Stomach (tissue), 9 donors: ENCODE results near the gene LYSMD4. TPM values are rescaled to one million over a fixed set of nuclear protein-coding genes. Genes with fewer than 3 reads are reported as not detected.

Experiments used
- DNase-seq, 2 donors: peaks; one replicate each; pipeline versions ENCODE4 v3.0.0 to v3.0.0-alpha.2; 2013 to 2019
- H3K27ac ChIP-seq, 5 donors: fragments of 200-600 bp in 4 of 5; sonication (generic) in 4 of 5; one replicate each; pipeline ENCODE4 v1.5.1; 2013 to 2019; ENCODE audit warnings: mild to moderate bottlenecking in 1 of 5, moderate library complexity in 1 of 5
- H3K27me3 ChIP-seq, 3 donors: fragments of 200-600 bp; sonication (generic); one replicate each; pipeline ENCODE4 v1.5.1; 2017 to 2019; ENCODE audit warnings: mixed run types in 1 of 3
- H3K36me3 ChIP-seq, 4 donors: fragments of 200-600 bp; sonication (generic); 1 replicate in 3 of 4; 2 replicates in 1 of 4; pipeline ENCODE4 v1.5.1; 2016 to 2019
- H3K4me1 ChIP-seq, 4 donors: fragments of 200-600 bp; sonication (generic); one replicate each; pipeline ENCODE4 v1.5.1; 2016 to 2019
- H3K4me3 ChIP-seq, 4 donors: fragments of 200-600 bp; sonication (generic) in 3 of 4; one replicate each; pipeline ENCODE4 v1.5.1; 2016 to 2019; ENCODE audit warnings: mild to moderate bottlenecking in 1 of 4
- H3K9me3 ChIP-seq, 4 donors: fragments of 200-600 bp; sonication (generic); one replicate each; pipeline ENCODE4 v1.5.1; 2016 to 2019
- EP300 ChIP-seq: sonication (generic); formaldehyde crosslinking; IDR thresholded peaks from one replicate; pipeline ENCODE4 v1.6.1; 2017; ENCODE audit warnings: antibody characterized with exemption
- POLR2A ChIP-seq, 4 donors: fragments of 450-650 bp; IDR thresholded peaks; one replicate each; pipeline ENCODE4 v1.6.1; 2016; ENCODE audit warnings: antibody characterized with exemption in 4 of 4, control low read depth in 2 of 4, mild to moderate bottlenecking in 1 of 4, moderate library complexity in 1 of 4
- POLR2AphosphoS5 ChIP-seq, 3 donors: sonication (generic); formaldehyde crosslinking; IDR thresholded peaks; one replicate each; pipeline ENCODE4 v1.6.1; 2016; ENCODE audit warnings: antibody characterized with exemption in 3 of 3
- WGBS, 5 donors: extraction: QIAGEN DNeasy Blood & Tissue Kit in 3 of 5; methylation state at CpG; one replicate each; pipeline versions ENCODE4 v1.1.5 to v1.1.7; 2013 to 2018; 5-methylcytosine and 5-hydroxymethylcytosine counted together
- intact Hi-C: fragments of 100-400 bp; cut with DNase I; formaldehyde crosslinking; loops from one replicate; pipeline ENCODE4 v1.15.1; 2023; ENCODE audit warnings: low total_unique reads
- polyA plus RNA-seq, 3 donors: library from polyadenylated mRNA; stranded (reverse); fragments of 200-250 nt; gene quantifications; one replicate each; pipeline ENCODE4 v1.2.3, GENCODE V29; 2013
- total RNA-seq, 5 donors: library from RNA; depleted of rRNA; stranded (reverse); fragments of >200 nt; gene quantifications; one replicate each; pipeline versions ENCODE4 v1.1.0 to v1.2.3, GENCODE V29; 2014 to 2016
- TF ChIP-seq, protein P1 (sequence below), 7 experiments: fragments of 450-650 bp in 4 of 7; fragments of 200-600 bp in 3 of 7; sonication (generic) in 3 of 7; IDR thresholded peaks; one replicate each; pipeline ENCODE4 v1.5.1; 2016 to 2019; ENCODE audit warnings: antibody characterized with exemption in 7 of 7, control low read depth in 2 of 7, mild to moderate bottlenecking in 1 of 7
- donor health status: healthy with polysubstance abuse.
- donor health status: Bipolar disorder and iron deficiency.
- donor health status: healthy.

Gene LYSMD4
- total and polyA plus RNA-seq, 8 donors: 4.2 to 106 (median 10.0) TPM

DNA sequence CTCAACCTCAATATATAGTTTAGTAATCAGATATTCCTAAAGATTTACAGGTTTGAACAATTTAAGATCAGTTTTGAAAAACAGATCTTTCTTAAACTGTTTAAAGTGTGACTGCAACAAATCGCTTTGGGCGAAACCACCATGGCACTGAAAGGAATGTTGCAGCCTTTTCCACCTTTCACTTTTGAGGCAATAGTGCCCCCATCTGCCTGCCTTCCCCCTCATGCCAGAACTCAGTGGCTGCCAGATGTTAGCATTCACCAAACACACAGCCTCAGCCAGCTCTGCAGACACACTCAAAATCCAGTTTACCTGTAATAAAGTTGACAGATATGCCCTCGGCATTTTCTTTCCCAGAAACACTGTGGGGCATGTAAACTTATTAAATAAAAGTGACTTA is 3.3 kb downstream of the LYSMD4 start:
- Histone ChIP-seq H3K27ac (no peak overlapping the region), H3K4me1 (peaks cover 0 to 37% (median 32%) of the 10 kb centered on the region in 4 donors), H3K36me3 (peaks cover 0 to 20% (median 19%) of the 10 kb centered on the region in 4 donors), H3K27me3 (no peaks in the 10 kb centered on the region), H3K9me3 (no peaks in the 10 kb centered on the region), H3K4me3 (no peak overlapping the region)
- TF ChIP-seq, protein P1, sequence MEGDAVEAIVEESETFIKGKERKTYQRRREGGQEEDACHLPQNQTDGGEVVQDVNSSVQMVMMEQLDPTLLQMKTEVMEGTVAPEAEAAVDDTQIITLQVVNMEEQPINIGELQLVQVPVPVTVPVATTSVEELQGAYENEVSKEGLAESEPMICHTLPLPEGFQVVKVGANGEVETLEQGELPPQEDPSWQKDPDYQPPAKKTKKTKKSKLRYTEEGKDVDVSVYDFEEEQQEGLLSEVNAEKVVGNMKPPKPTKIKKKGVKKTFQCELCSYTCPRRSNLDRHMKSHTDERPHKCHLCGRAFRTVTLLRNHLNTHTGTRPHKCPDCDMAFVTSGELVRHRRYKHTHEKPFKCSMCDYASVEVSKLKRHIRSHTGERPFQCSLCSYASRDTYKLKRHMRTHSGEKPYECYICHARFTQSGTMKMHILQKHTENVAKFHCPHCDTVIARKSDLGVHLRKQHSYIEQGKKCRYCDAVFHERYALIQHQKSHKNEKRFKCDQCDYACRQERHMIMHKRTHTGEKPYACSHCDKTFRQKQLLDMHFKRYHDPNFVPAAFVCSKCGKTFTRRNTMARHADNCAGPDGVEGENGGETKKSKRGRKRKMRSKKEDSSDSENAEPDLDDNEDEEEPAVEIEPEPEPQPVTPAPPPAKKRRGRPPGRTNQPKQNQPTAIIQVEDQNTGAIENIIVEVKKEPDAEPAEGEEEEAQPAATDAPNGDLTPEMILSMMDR (IDR thresholded peaks at IDR 0.05): peak in 1 of 7 experiments; percentile 21
- TF ChIP-seq EP300: no peak
- 49 to 63% (median 58%) methylated on average over 3 of the region's 3 CpGs for WGBS, 5 donors
- intact Hi-C loops: no loop called here
- peak; percentile 38 to 80 for DNase-seq

DNA sequence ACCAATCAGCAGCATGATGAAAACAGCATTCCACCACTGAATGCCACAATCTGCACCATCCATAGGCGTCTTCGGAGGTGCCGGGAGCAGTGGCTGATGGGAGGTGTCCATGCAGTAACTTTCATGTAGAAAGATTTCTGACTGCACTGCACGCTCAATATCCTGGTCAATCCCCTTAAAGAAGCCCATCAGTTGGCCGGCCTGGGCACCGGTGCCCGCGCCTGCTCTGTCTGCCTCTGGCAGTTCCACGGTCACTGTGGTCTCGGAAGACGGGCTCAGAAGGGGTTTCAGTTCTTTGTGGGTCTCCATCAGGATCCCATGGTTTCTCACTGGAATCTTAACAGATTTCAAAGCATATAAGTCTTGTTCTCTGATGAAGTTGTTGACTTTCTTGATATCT is 3.9 kb downstream of the LYSMD4 start:
- Histone ChIP-seq H3K27me3 (no peaks in the 10 kb centered on the region), H3K36me3 (peaks cover 0 to 20% (median 19%) of the 10 kb centered on the region in 4 donors), H3K9me3 (no peaks in the 10 kb centered on the region), H3K27ac (no peak overlapping the region), H3K4me3 (no peak overlapping the region), H3K4me1 (peaks cover 0 to 37% (median 32%) of the 10 kb centered on the region in 4 donors)
- DNase-seq: no peak
- intact Hi-C loops: no loop called here
- 90 to 96% (median 91%) methylated on average over 11 of the region's 11 CpGs for WGBS, 5 donors
- TF ChIP-seq, protein P1 (IDR thresholded peaks at IDR 0.05): no peak
- TF ChIP-seq POLR2A (IDR thresholded peaks at IDR 0.05) (no peak), EP300 (no peak), POLR2AphosphoS5 (IDR thresholded peaks at IDR 0.05) (no peak)

DNA sequence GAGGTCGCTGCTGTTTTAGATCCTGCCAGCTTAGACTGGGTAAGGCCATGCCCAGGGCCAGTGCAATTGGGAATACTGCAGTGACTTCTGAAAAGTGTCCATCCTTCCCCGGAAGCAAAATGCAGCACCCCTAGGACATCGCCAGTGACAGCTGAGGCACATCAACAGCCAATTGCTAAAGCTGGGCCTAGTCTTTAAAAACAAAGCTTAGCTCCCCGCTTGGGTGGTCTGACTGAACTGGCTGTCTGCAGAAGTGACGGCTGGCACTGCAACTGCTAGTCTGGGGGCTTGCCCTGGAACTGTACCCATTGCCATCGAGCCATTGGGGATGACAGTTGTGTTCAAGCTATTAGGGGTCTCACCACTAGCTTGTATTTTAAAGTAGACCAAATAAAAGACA is 4.3 kb downstream of the LYSMD4 start:
- no peak for TF ChIP-seq POLR2A (IDR thresholded peaks at IDR 0.05)
- TF ChIP-seq POLR2AphosphoS5 (IDR thresholded peaks at IDR 0.05): no peak
- TF ChIP-seq EP300: no peak
- TF ChIP-seq, protein P1 (IDR thresholded peaks at IDR 0.05): no peak
- no peaks in the 10 kb centered on the region for H3K27me3 ChIP-seq
- WGBS, 5 donors: 86 to 91% (median 87%) methylated on average over 6 of the region's 6 CpGs
- no peaks in the 10 kb centered on the region for H3K9me3 ChIP-seq
- DNase-seq: no peak
- peaks cover 0 to 37% (median 31%) of the 10 kb centered on the region in 4 donors for H3K4me1 ChIP-seq
- no peak overlapping the region for H3K4me3 ChIP-seq
- H3K27ac ChIP-seq: no peak overlapping the region
- peaks cover 0 to 20% (median 19%) of the 10 kb centered on the region in 4 donors for H3K36me3 ChIP-seq
- intact Hi-C loops: no loop called here

DNA sequence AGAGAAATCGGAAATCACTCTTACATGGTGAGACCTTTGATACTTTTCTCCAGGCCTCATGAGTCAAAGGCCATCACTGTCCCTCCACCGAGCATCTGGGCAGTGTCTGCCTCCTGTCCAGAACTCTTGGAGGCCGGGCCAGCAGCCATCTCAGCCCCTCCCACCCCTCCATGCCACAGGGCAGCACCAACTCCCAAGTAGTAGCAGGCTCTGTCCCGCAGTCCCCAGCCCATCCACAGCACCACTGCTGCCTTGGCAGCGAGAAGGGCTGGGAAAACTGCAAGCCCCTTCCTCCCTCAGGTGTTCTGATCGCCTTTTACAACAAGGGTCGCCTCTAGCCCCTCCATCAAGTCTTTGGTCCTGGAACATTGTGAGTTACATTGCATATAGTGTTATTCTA is 5.5 kb downstream of the LYSMD4 start:
- H3K9me3 ChIP-seq: no peaks in the 10 kb centered on the region
- intact Hi-C loops: no loop called here
- 79 to 84% (median 82%) methylated on average over 7 of the region's 7 CpGs for WGBS, 5 donors

More for the DNA sequence above, 5.5 kb downstream of the LYSMD4 start:
- H3K27ac ChIP-seq: no peak overlapping the region
- H3K4me3 ChIP-seq: no peak overlapping the region
- H3K36me3 ChIP-seq: peaks cover 0 to 20% (median 19%) of the 10 kb centered on the region in 4 donors
- no peak for DNase-seq
- TF ChIP-seq POLR2A (IDR thresholded peaks at IDR 0.05) (no peak), EP300 (no peak), POLR2AphosphoS5 (IDR thresholded peaks at IDR 0.05) (no peak)
- TF ChIP-seq, protein P1 (IDR thresholded peaks at IDR 0.05): no peak
- no peaks in the 10 kb centered on the region for H3K27me3 ChIP-seq
- peaks cover 0 to 37% (median 27%) of the 10 kb centered on the region in 4 donors for H3K4me1 ChIP-seq
